CD4-positive, alpha-beta T cell treated with Interleukin-4 for 1 hour (primary cell): Measurements from ENCODE around the gene CEP63.

Experiments used
- DNase-seq, 2 donors: peaks; one replicate each; pipeline ENCODE4 v3.0.0-alpha.2; 2020 to 2022

CEP63 gene

DNA sequence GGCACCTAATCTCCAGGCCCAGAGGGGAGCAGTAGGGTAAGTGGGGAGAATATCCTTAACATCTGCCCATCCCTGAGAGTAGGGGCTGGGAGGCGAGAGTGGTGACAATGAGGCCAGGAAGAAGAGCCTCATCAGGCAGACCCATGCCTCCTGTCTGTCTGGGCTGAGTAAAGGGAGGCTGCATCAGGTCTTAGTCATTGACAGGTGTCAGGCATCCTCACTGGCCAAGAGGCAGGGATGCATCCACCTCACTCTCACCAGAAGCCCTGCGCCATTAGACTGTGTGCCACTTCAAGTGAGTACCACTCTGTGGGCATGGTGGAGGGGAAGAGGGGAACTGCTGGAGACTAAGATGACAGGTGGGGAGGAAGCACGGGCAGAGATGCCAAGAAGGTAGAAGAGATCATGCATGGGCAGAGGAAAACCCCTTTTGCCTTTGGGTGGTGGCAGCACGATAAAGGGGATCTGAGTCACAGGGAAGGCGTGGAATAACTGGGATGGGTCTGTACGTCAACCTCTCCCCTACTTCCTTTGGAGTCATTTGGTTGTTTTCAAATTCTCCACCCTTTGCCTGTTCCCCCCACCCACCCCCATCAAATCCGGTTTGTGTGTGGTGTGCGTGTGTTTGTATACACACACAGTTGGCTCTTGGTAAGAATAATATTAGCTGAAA lies 14.2 kb upstream of the CEP63 start:
- no peak for DNase-seq

DNA sequence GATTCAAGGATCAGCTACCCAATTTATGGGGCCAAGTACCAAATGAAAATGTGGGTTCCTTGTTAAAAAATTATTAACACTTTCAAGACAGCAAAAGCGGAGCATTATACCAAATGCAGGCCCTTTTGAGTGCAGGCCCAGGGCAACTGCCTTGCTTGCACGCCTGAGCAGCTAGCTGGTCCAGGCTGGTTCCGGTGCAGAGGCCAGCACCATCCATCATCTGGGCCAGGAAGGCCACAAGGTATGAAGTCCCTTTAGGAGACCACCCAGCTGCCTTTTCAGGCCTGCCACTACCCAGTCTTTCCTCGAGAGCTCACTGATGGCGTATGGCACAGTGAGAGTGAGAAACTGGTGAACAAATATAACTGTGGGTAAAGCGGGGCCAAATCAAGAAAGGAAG lies 13.0 kb upstream of the CEP63 start:
- no peak for DNase-seq

DNA sequence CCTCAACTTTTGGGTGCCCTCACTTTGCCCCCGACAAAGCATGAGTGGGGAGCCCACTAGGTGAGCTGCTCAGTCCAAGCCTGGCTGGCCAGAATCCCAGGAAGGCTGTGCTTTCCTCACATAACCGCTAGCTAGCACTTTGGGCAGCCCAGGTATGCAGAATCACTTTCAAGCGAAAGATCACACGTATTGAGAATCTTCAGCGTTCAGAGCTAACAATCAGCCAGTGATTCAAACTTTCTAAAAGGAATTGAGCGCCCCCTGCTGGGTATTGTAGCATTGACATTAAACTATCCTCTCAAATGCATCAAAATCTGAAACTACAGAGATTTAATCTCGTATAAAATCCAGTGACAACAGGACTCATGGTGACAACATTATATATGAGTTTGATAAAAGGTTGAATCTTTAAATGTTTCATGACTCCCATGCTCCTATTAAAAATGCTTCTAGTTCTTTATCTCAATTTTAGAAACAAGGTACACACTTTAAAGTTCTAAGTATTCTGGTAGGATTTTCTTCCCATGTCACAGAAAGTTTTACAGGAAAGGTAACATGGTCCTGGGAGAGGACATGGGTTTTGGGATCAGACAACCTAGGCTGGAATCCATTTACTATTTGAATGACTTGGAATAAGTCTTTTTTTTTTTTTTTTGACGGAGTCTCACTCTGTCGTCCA lies 11.8 kb upstream of the CEP63 start:
- DNase-seq = peak; percentile 63 to 76

- DNase-seq = no peak
Observed at GRCh38 chr3:134474956-134475355, 10.9 kb upstream of the CEP63 start.

GRCh38 chr3:134476306-134476705 lies 9.6 kb upstream of the CEP63 start:
- no peak for DNase-seq

DNA sequence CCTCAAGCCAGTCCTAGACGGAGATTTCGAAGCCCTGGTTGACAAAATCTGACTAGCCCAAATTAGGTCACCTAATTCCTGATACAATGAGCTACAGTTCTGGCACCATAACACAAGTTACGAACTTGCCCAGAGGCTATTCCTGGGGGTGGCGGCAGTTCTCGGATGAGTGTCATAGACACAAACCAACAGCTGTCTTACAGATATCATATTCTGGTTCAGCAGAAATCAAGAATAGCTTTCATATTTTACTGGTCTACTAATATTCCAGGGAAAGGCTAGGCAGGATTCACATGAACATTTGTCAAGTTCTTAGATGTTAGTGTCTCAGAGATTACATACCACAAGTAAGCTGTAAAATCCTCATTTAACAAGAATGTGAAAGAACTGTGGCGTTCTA lies 8.9 kb upstream of the CEP63 start:
- DNase-seq = no peak

- no peak for DNase-seq
Observed at GRCh38 chr3:134477938-134478337, 7.9 kb upstream of the CEP63 start.

- no peak for DNase-seq
Observed at GRCh38 chr3:134480546-134480945, 5.3 kb upstream of the CEP63 start.

DNA sequence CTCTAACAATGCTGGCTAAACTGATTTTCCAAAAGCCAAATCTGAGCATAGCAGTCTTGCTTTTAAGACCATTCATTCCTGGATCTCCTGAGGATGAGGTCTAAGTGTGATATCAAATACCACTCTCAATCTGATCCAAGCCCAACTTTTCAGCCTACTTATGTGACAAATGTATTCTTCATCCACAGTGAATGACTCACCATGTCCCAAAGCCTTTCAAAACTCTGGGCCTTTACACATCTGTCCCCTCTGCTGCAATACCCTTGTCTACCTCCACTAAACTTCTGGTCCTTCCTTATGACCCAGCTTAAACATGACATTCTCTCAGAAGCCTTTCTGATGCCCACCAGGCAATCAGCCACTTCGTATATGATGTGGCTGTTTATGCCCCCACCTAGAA lies 4.7 kb upstream of the CEP63 start:
- DNase-seq = no peak

DNA sequence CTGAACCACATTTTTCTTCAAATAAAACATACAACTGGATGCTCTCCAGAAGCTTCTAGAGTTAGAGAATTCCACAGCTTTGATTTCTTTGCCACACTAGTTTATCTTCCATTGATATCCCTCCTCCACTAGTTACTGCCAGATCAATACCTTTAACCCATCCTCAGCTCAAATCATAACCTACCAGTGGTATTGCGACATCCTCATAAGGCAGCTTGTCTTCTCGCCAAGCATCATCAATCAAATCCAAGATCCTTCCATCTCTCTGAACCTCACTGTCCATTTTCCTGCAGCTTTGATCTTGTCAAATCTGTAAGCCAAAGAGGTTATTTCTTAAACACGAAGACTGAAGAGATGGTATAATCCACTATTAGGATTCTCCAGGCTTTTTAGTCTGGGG lies 3.2 kb upstream of the CEP63 start:
- no peak for DNase-seq

DNA sequence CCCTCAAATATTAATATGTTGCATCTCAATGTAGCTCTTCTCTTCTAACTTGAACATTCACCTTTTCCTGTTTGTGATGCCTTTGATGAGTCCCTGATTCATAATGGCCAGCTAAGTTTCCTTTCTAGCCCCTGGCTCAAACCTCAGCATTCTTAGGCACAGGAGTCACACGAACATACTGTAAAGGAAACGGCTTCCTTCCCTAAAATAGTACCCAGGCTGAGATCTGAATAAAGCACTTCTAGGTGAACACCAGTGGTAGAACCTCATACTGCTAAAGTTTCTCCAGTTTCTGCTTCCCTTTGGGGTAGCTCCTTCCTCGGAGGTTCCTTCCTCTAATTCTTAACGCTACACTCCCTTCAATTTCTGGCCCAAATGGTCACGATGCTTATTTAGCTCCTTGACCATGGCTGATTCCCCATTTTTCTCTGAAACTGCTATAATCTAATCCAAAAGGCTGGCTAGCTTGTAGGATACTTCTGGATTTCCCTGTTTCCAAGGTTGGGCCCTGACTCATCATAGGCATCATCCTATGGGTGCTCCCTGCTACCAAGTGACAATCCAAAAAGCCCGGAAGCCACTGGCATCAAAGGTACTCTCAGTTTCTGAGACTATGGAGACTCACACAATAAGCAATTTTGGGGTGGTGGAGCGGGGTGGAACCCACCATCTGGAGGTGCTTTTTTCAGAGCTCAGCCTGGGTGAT lies 2.5 kb upstream of the CEP63 start:
- no peak for DNase-seq

DNA sequence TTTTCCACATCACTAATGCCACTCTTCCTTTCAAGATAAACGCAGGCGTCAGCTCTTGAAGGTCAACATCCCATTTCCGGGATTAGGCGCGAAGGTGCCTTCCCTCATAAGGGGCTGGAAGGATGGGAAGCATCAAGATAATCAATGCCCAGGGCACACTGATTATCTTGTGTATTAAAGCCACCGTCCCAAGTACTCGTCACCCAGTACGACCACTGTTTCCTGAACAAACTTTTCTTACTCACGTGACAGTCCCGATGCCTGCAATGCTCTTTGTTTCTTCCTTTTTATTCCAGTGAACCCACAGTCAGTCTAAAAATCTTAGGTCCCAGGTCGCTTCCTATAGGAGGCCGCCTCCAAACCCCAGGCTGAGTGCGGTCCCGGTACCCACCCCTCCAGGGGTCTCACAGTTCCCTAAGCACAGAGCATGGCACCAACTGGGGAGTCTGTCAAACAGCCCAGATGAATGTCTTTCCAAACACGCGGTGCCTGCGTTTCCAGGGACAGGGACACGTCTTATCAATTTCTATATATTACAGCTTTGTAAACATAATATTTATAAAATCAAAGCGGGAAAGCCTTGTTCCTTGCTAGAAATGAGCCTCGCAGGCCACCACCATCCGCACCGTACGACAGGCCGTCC lies 661 bp upstream of the CEP63 start:
- DNase-seq = no peak

DNA sequence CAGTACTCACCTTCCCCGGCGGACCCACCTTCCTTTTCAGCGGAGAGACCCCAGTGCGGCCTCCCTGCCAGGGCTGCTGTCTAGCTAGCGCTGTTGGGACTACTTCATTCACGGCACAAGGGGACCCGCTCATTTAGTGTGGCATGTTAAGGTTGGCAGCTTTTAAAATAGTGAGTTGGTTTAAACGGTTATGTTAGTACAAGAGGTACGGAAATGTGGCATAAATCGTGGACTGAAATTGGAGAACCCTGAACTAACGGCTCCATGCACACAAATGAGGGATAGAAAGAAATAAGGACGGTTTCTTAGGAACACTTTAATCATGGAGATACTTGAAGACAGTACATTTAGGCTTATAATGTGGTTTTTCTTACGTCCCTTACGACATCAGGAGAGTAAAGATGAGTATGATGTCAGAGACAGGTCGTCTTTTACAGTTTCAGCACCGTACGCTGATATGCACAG lies 752 bp downstream of the CEP63 start:
- DNase-seq = peak; percentile 28 to 51

GRCh38 chr3:134487406-134487805 lies 1.5 kb downstream of the CEP63 start:
- peak in 1 of 2 donors; percentile 22 for DNase-seq

DNA sequence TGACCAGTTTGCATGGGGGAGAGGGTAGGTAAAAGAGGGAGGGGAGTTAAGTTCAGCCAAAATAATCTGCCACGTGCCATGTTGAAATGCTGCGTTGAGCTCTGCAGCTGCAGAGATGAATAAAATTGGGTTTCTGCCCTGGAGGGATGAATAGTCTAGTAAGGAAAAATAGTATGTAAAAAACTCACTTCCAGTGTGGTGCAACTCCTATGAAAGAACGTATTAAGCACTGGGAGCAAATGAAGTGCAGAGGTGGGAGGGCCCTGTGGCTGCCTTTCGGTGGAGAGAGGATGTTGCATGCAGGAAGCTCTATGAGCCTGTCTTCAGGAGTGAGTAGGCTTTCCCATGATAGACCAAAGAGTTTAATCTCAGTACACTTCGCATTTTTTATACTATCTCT lies 8.6 kb downstream of the CEP63 start:
- no peak for DNase-seq

DNA sequence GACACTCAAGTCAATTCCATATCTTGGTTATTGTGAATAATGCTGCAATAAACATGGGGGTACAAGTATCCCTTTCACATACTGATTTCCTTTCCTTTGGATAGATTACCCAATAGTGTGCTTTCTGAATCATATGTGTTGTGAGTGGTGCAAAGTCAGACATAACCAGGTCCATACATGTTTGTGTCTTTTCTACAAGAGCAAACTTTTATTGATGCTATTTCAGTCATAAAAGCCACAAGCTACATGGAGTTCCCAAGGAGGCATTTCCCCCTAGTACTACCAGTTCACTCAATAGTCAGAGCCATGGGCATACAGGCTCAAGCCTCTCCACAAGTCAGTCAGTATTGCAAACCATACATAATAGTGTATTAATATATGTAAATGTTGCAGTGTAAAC lies 10.1 kb downstream of the CEP63 start:
- no peak for DNase-seq

DNA sequence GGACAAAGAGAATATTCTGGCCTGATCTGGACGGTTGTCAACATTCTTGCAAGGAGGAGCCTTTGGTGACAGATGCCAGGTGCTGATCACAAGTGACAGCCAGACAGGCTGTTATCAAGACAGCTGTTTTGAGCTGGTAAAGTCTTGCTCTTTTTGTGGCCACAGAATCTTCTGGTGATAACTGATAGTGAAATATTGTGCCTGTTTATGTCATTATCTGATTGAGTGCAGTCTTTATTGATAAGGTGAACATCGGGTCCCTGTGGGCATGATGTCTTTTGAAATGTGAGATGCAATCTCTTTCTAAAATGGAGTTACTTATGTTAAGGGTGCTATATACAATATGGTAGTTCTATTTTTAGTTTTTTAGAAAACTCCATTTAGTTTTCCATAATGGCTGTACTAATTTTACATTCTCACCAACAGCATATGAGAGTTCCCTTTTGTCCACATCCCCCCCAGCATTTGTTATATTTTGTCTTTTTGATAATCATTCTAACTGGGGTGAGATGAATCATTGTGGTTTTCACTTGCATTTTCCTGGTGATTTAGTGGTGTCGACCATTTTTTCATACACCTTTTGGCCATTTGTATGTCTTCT lies 10.7 kb downstream of the CEP63 start:
- no peak for DNase-seq

DNA sequence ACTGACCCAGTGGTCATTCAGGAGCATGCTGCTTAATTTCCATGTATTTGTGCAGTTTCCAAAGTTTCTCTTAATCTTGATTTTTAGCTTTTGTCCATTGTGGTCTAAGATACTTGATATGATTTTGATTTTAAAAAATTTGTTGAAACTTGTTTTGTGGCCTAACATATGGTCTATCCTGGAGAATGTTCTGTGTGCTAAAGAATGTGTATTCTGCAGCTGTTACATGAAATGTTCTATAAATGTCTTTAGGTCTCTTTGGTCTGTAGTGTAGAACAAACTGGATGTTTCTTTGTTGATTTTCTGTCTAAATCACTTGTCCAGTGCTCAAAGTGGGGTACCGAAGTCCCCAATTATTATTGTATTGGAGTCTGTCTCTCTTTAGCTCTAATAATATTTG lies 17.4 kb downstream of the CEP63 start:
- no peak for DNase-seq

GRCh38 chr3:134504132-134504531 lies 18.3 kb downstream of the CEP63 start:
- no peak for DNase-seq

DNA sequence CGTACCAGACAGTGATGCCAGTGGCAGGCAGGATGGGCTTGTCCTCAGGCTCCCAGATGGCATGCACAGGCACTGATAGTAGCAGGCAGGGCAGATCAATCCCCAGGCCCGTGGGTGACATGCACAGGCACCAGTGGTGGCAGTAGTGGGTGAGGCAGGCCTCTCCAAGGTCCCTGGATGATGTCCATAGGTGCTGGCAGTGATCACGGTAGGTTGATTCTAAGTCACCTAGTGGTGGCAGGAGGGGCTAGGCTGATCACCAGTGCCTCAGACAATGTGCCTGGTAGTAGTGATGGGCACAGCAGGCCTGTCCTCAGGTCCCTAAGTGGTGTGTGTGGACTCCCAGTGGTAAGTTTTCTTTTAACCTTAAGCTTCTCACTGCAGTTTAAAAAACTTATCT lies 19.6 kb downstream of the CEP63 start:
- DNase-seq = no peak

DNA sequence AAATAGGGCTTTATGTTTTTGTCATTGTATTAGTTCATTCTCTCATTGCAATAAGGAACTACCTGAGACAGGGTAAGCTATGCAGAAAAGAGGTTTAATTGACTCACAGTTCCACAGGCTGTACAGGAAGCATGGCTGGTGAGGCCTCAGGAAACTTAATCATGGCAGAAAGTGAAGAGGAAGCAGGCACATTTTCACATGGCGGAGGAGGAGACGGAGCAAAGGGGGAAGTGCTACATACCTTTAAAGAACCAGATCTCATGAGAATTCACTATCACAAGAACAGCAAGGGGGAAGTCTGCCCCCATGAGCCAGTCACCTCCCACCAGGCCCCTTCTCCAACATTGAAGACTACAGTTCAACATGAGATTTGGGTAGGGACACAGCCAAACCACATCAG lies 25.6 kb downstream of the CEP63 start:
- no peak for DNase-seq

GRCh38 chr3:134516905-134517304 lies 31.0 kb downstream of the CEP63 start:
- DNase-seq = no peak

DNA sequence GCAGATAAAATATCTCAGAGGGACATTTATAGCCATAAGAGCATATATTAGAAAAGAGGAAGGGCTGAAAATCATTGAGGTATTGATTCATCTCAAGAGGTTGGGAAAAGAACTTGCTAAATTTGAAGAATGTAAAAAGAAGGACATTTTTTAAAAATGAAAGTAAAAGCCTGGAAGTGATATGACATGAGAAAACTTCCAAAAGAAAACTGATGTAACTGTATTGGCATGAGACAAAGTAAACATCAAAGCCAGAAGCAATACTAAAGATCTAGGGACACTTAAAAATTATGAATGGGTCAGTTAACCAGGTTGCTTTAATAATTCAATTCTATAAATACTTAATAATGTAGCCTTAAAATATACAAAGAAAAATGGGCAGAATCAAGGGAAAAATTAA lies 31.9 kb downstream of the CEP63 start:
- no peak for DNase-seq
